Parathyroid adenoma (tissue), 2 donors: ENCODE results near the gene ABHD6.
"Not testable (repeated sequence)": the region's sequence is repeated elsewhere in the genome, so short reads cannot be mapped to it uniquely, and the experiment has no call there.

ENCODE experiments used
- H2AFZ ChIP-seq: fragments of 300-600 bp; sonication (generic); one replicate; pipeline ENCODE4 v1.7.0; 2017; ENCODE audit warnings: antibody characterized with exemption, mild to moderate bottlenecking
- H3K27ac ChIP-seq: fragments of 300-600 bp; sonication (generic); one replicate; pipeline ENCODE4 v1.7.0; 2017
- H3K27me3 ChIP-seq: fragments of 300-600 bp; sonication (generic); one replicate; pipeline ENCODE4 v1.7.0; 2017; ENCODE audit warnings: low read length; ENCODE audit not compliant: control insufficient read depth, insufficient read depth
- H3K36me3 ChIP-seq: fragments of 300-600 bp; sonication (generic); one replicate; pipeline ENCODE4 v1.7.0; 2017; ENCODE audit warnings: low read length; ENCODE audit not compliant: control insufficient read depth, insufficient read depth
- H3K4me1 ChIP-seq: fragments of 300-600 bp; sonication (generic); one replicate; pipeline ENCODE4 v1.7.0; 2017; ENCODE audit warnings: control low read depth
- H3K4me2 ChIP-seq: fragments of 300-600 bp; sonication (generic); one replicate; pipeline ENCODE4 v1.7.0; 2017; ENCODE audit warnings: low read length
- H3K4me3 ChIP-seq: fragments of 300-600 bp; sonication (generic); one replicate; pipeline ENCODE4 v1.7.0; 2017; ENCODE audit warnings: low read depth, low read length
- H3K79me2 ChIP-seq: fragments of 300-600 bp; sonication (generic); one replicate; pipeline ENCODE4 v1.7.0; 2017; ENCODE audit warnings: control low read depth
- H3K9ac ChIP-seq: fragments of 300-600 bp; sonication (generic); one replicate; pipeline ENCODE4 v1.7.0; 2017; ENCODE audit warnings: mild to moderate bottlenecking
- H3K9me3 ChIP-seq: fragments of 300-600 bp; sonication (generic); one replicate; pipeline ENCODE4 v1.7.0; 2017; ENCODE audit warnings: low read length; ENCODE audit not compliant: control insufficient read depth
- CTCF ChIP-seq: fragments of 300-600 bp; sonication (generic); IDR thresholded peaks from one replicate; pipeline ENCODE4 v1.7.0; 2017; ENCODE audit warnings: antibody characterized with exemption, mild to moderate bottlenecking
- donor health status: primary hyperparathyroidism.

ABHD6 gene

GRCh38 chr3:58270485-58270884, 32.9 kb downstream of the ABHD6 start:
- no peak overlapping the region for H3K4me3 ChIP-seq
- no peak overlapping the region for H3K9ac ChIP-seq
- H2AFZ ChIP-seq, result no peak overlapping the region
- H3K27me3 ChIP-seq, result no peaks in the 10 kb centered on the region
- no peaks in the 10 kb centered on the region for H3K79me2 ChIP-seq
- TF ChIP-seq CTCF, result no peak
- no peaks in the 10 kb centered on the region for H3K36me3 ChIP-seq
- H3K4me1 ChIP-seq, result no peaks in the 10 kb centered on the region
- H3K27ac ChIP-seq, result no peak overlapping the region
- H3K4me2 ChIP-seq, result no peak overlapping the region
- H3K9me3 ChIP-seq, result no peaks in the 10 kb centered on the region

- H3K36me3 ChIP-seq, result no peaks in the 10 kb centered on the region
- no peak overlapping the region for H3K27ac ChIP-seq
- no peaks in the 10 kb centered on the region for H3K4me1 ChIP-seq
- H3K4me2 ChIP-seq, result no peak overlapping the region
- no peaks in the 10 kb centered on the region for H3K9me3 ChIP-seq
- no peak overlapping the region for H3K4me3 ChIP-seq
- H3K79me2 ChIP-seq, result no peaks in the 10 kb centered on the region
- TF ChIP-seq CTCF, result no peak
- H3K9ac ChIP-seq, result no peak overlapping the region
- H2AFZ ChIP-seq, result no peak overlapping the region
- no peaks in the 10 kb centered on the region for H3K27me3 ChIP-seq
These were observed 34.4 kb downstream of the ABHD6 start for GRCh38 chr3:58271901-58272501.

GRCh38 chr3:58272891-58273290, 35.3 kb downstream of the ABHD6 start:
- no peak overlapping the region for H3K4me3 ChIP-seq
- no peaks in the 10 kb centered on the region for H3K79me2 ChIP-seq
- no peak for TF ChIP-seq CTCF
- H3K27me3 ChIP-seq, result no peaks in the 10 kb centered on the region
- no peaks in the 10 kb centered on the region for H3K4me1 ChIP-seq
- no peaks in the 10 kb centered on the region for H3K36me3 ChIP-seq
- H3K27ac ChIP-seq, result no peak overlapping the region
- no peak overlapping the region for H3K9ac ChIP-seq
- no peak overlapping the region for H2AFZ ChIP-seq
- no peaks in the 10 kb centered on the region for H3K9me3 ChIP-seq
- H3K4me2 ChIP-seq, result no peak overlapping the region

GRCh38 chr3:58273362-58273761, 35.8 kb downstream of the ABHD6 start:
- not testable (repeated sequence) for H3K4me2 ChIP-seq, H3K36me3 ChIP-seq, H3K27ac ChIP-seq, H3K9me3 ChIP-seq, H3K4me3 ChIP-seq, H3K9ac ChIP-seq, H3K4me1 ChIP-seq, H3K27me3 ChIP-seq, H3K79me2 ChIP-seq, H2AFZ ChIP-seq

GRCh38 chr3:58274027-58274614, 36.5 kb downstream of the ABHD6 start:
- no peak for TF ChIP-seq CTCF
- no peaks in the 10 kb centered on the region for H3K4me1 ChIP-seq
- no peaks in the 10 kb centered on the region for H3K36me3 ChIP-seq
- H3K9me3 ChIP-seq, result no peaks in the 10 kb centered on the region
- H3K9ac ChIP-seq, result no peak overlapping the region
- H3K4me3 ChIP-seq, result no peak overlapping the region
- no peak overlapping the region for H3K4me2 ChIP-seq
- no peaks in the 10 kb centered on the region for H3K27me3 ChIP-seq
- no peak overlapping the region for H2AFZ ChIP-seq
- H3K27ac ChIP-seq, result no peak overlapping the region
- H3K79me2 ChIP-seq, result no peaks in the 10 kb centered on the region
